ENCODE data around the gene NEK9. TPM values are rescaled to one million over a fixed set of nuclear protein-coding genes. Genes with fewer than 3 reads are reported as not detected.

NEK9 gene
- total RNA-seq, 1 experiment from 2014 or later = 29.6 TPM

DNA sequence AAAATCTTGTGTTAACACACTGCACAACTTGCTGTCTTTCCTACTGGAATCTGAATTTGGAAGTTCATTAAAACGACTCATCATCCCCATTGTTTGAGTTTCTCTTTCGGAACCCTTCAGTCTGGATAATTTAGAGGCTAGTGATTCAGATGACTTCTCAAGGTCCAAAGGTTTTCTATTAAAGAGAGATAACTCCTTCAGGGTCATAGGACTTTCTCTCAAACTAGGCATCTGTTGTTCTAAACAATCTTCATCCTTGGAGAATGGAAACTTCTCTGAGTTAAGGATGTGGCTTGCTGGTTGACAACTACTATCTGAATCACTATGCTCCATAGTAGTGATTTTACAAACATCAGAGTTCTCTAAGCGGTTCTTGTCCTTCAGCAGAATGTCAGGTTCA is 79.9 kb downstream of the NEK9 start:
- no peak overlapping the region for H3K27ac ChIP-seq (ENCODE audit: low read length)
- peaks cover 14% of the 10 kb centered on the region; the same call in 1 of the 2 replicates for H3K36me3 ChIP-seq (ENCODE audit: low read depth, low read length)
- BruUV-seq (replicated peaks) = no TSS peak
- no peaks in the 10 kb centered on the region for H4K20me1 ChIP-seq (ENCODE audit: low read length)
- DNase-seq = peak; percentile 25
- no peak overlapping the region for H2AFZ ChIP-seq (ENCODE audit: low read length)
- H3K4me3 ChIP-seq (ENCODE audit: low read length) = no peak overlapping the region
- no peaks in the 10 kb centered on the region for H3K9me2 ChIP-seq (replicated peaks; ENCODE audit: low read length)
- intact Hi-C loops (cut with micrococcal nuclease) = no loop called here
- no peaks in the 10 kb centered on the region for H3K9me3 ChIP-seq (ENCODE audit: low read length)
- H3K4me2 ChIP-seq (ENCODE audit: low read length) = no peak overlapping the region
- no peaks in the 10 kb centered on the region for H3F3A ChIP-seq (ENCODE audit: low read length, unreplicated experiment)
- H3K79me2 ChIP-seq (ENCODE audit: low read length) = peaks cover 58% of the 10 kb centered on the region
- POLR2A ChIA-PET (ENCODE audit: unreplicated experiment) = no interaction called here
- TF ChIP-seq EZH2 (IDR thresholded peaks at IDR 0.05; ENCODE audit: low read length, unreplicated experiment) (no peak), EZH2phosphoT487 (IDR thresholded peaks at IDR 0.05; ENCODE audit: borderline replicate concordance, low read length) (no peak)
- TF ChIP-seq, protein P1, sequence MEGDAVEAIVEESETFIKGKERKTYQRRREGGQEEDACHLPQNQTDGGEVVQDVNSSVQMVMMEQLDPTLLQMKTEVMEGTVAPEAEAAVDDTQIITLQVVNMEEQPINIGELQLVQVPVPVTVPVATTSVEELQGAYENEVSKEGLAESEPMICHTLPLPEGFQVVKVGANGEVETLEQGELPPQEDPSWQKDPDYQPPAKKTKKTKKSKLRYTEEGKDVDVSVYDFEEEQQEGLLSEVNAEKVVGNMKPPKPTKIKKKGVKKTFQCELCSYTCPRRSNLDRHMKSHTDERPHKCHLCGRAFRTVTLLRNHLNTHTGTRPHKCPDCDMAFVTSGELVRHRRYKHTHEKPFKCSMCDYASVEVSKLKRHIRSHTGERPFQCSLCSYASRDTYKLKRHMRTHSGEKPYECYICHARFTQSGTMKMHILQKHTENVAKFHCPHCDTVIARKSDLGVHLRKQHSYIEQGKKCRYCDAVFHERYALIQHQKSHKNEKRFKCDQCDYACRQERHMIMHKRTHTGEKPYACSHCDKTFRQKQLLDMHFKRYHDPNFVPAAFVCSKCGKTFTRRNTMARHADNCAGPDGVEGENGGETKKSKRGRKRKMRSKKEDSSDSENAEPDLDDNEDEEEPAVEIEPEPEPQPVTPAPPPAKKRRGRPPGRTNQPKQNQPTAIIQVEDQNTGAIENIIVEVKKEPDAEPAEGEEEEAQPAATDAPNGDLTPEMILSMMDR (conservative IDR thresholded peaks at IDR 0.05; ENCODE audit: low read depth, low read length) = no peak
- CTCF ChIA-PET = no interaction called here
- no peak for ATAC-seq
- peaks cover 35% of the 10 kb centered on the region for H3K4me1 ChIP-seq (ENCODE audit: insufficient read depth, low read length)
- no peak overlapping the region for H3K9ac ChIP-seq (ENCODE audit: low read length)
- H3K27me3 ChIP-seq (ENCODE audit: low read length) = no peaks in the 10 kb centered on the region

DNA sequence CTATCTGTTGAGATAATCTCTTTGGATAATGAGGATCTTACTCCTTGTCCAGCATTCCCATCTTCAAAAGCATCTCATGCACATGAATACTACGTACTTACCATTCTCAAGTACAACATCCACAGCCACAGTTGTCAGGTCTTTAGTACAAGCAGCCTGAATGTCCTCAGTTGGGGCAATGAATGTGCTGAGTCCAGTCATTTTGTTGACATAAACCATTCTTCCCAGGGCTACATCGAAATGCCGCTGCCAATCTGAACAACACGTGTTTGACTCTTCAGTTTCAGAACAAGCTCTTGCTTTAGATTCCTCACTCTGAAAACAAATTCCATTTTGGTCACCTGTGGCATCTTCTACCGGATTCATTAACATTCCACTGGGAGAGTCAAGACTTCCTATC is 80.6 kb downstream of the NEK9 start:
- no peak for ATAC-seq
- BruUV-seq (replicated peaks) = no TSS peak
- CTCF ChIA-PET = no interaction called here

DNA sequence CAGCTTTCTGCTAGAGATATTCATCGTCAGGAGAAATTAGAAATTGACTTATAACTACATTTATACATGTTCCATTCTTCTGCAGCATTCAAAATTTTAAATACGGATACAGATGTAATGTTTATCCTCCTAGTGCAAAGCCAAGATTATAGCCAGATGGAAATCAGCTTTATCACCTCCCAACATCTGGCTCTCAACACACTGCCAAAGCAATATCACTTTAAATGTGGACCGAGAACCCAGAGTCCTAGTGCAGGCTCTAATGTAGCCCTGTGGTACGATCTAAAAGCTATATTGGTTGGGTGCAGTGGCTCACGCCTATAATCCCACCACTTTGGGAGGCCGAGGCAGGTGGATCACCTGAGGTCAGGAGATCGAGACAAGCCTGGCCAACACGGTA is 82.1 kb downstream of the NEK9 start:
- Histone ChIP-seq H3K4me1 (ENCODE audit: insufficient read depth, low read length) (peaks cover 35% of the 10 kb centered on the region), H3K27me3 (ENCODE audit: low read length) (no peaks in the 10 kb centered on the region), H3F3A (ENCODE audit: low read length, unreplicated experiment) (no peaks in the 10 kb centered on the region), H4K20me1 (ENCODE audit: low read length) (no peaks in the 10 kb centered on the region), H3K4me2 (ENCODE audit: low read length) (peak overlapping the region; percentile 39), H3K9me2 (replicated peaks; ENCODE audit: low read length) (no peaks in the 10 kb centered on the region), H3K9me3 (ENCODE audit: low read length) (no peaks in the 10 kb centered on the region), H3K9ac (ENCODE audit: low read length) (no peak overlapping the region), H3K36me3 (ENCODE audit: low read depth, low read length) (peaks cover 12% of the 10 kb centered on the region; the same call in 1 of the 2 replicates), H3K79me2 (ENCODE audit: low read length) (peaks cover 46% of the 10 kb centered on the region), H3K4me3 (ENCODE audit: low read length) (no peak overlapping the region), H3K27ac (ENCODE audit: low read length) (no peak overlapping the region), H2AFZ (ENCODE audit: low read length) (no peak overlapping the region)
- no peak for ATAC-seq
- DNase-seq = no peak
- intact Hi-C loops (cut with micrococcal nuclease) = loop anchor here (1.0 kb wide), 1 partner anchor 12 kb away; no protein-coding TSS in a partner anchor
- no TSS peak for BruUV-seq (replicated peaks)
- no peak for TF ChIP-seq EZH2 (IDR thresholded peaks at IDR 0.05; ENCODE audit: low read length, unreplicated experiment)
- TF ChIP-seq EZH2phosphoT487 (IDR thresholded peaks at IDR 0.05; ENCODE audit: borderline replicate concordance, low read length) = no peak
- TF ChIP-seq, protein P1 (conservative IDR thresholded peaks at IDR 0.05; ENCODE audit: low read depth, low read length) = no peak
- ChIA-PET CTCF (no interaction called here), POLR2A (ENCODE audit: unreplicated experiment) (no interaction called here)

More for the DNA sequence above, 80.6 kb downstream of the NEK9 start:
- H3K27ac ChIP-seq (ENCODE audit: low read length) = no peak overlapping the region
- no peaks in the 10 kb centered on the region for H3K9me3 ChIP-seq (ENCODE audit: low read length)
- H3K36me3 ChIP-seq (ENCODE audit: low read depth, low read length) = peaks cover 14% of the 10 kb centered on the region; the same call in 1 of the 2 replicates
- H3K4me3 ChIP-seq (ENCODE audit: low read length) = no peak overlapping the region
- DNase-seq = no peak
- H3K4me2 ChIP-seq (ENCODE audit: low read length) = no peak overlapping the region
- TF ChIP-seq, protein P1 (conservative IDR thresholded peaks at IDR 0.05; ENCODE audit: low read depth, low read length) = no peak
- no peak for TF ChIP-seq EZH2phosphoT487 (IDR thresholded peaks at IDR 0.05; ENCODE audit: borderline replicate concordance, low read length)
- TF ChIP-seq EZH2 (IDR thresholded peaks at IDR 0.05; ENCODE audit: low read length, unreplicated experiment) = no peak
- no peak overlapping the region for H3K9ac ChIP-seq (ENCODE audit: low read length)
- H3K9me2 ChIP-seq (replicated peaks; ENCODE audit: low read length) = no peaks in the 10 kb centered on the region
- POLR2A ChIA-PET (ENCODE audit: unreplicated experiment) = no interaction called here
- no peaks in the 10 kb centered on the region for H4K20me1 ChIP-seq (ENCODE audit: low read length)
- H3K79me2 ChIP-seq (ENCODE audit: low read length) = peaks cover 58% of the 10 kb centered on the region
- no peaks in the 10 kb centered on the region for H3F3A ChIP-seq (ENCODE audit: low read length, unreplicated experiment)
- intact Hi-C loops (cut with micrococcal nuclease) = no loop called here
- no peak overlapping the region for H2AFZ ChIP-seq (ENCODE audit: low read length)
- no peaks in the 10 kb centered on the region for H3K27me3 ChIP-seq (ENCODE audit: low read length)
- peaks cover 41% of the 10 kb centered on the region for H3K4me1 ChIP-seq (ENCODE audit: insufficient read depth, low read length)
